GM06990 (cell line): ENCODE results near the gene RANBP17.

Experiments used
- DNase-seq: peaks from one replicate; pipeline ENCODE4 v3.0.0-alpha.2; 2011; ENCODE audit not compliant: insufficient read length; ENCODE audit errors: extremely low read depth
- H3K27me3 ChIP-seq: replicated peaks from 2 replicates; pipeline ENCODE4 v1.6.0; 2011; ENCODE audit warnings: low read length; ENCODE audit not compliant: control insufficient read depth, insufficient read depth
- H3K36me3 ChIP-seq: 2 replicates; pipeline ENCODE4 v1.5.1; 2011; ENCODE audit warnings: low read length; ENCODE audit not compliant: control insufficient read depth, insufficient read depth
- H3K4me3 ChIP-seq: replicated peaks from 2 replicates; pipeline ENCODE4 v1.5.1; 2011; ENCODE audit warnings: low read depth, mild to moderate bottlenecking, control low read depth, low read length
- TF ChIP-seq, protein P1 (sequence below): IDR thresholded peaks from 2 replicates; pipeline ENCODE4 v1.5.1; 2011; ENCODE audit warnings: low read length, control low read depth, mild to moderate bottlenecking, inconsistent platforms; ENCODE audit not compliant: insufficient read depth, poor library complexity, severe bottlenecking

Gene RANBP17

DNA sequence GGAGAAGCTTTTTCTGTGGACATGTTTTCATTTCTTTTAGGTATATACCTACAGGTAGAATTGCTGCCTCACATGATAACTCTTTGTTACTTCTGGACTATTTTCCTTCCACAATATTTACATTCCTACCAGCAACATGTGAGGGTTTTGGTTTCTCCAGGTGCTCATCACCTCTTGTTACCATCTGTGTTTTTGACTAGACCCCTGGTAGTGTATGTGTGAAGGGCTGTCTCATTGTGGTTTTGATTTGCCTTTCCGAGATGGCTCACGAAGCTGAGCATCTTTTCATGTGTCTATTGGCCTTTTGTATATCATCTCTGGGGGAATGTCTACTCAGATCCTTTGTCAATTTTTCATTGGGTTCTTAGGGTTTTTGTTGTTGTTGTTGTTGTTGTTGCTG lies 17.2 kb upstream of the RANBP17 start:
- Histone ChIP-seq H3K4me3 (no peak overlapping the region), H3K27me3 (no peaks in the 10 kb centered on the region), H3K36me3 (no peaks in the 10 kb centered on the region)
- DNase-seq: no peak
- TF ChIP-seq, protein P1, sequence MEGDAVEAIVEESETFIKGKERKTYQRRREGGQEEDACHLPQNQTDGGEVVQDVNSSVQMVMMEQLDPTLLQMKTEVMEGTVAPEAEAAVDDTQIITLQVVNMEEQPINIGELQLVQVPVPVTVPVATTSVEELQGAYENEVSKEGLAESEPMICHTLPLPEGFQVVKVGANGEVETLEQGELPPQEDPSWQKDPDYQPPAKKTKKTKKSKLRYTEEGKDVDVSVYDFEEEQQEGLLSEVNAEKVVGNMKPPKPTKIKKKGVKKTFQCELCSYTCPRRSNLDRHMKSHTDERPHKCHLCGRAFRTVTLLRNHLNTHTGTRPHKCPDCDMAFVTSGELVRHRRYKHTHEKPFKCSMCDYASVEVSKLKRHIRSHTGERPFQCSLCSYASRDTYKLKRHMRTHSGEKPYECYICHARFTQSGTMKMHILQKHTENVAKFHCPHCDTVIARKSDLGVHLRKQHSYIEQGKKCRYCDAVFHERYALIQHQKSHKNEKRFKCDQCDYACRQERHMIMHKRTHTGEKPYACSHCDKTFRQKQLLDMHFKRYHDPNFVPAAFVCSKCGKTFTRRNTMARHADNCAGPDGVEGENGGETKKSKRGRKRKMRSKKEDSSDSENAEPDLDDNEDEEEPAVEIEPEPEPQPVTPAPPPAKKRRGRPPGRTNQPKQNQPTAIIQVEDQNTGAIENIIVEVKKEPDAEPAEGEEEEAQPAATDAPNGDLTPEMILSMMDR: no peak

DNA sequence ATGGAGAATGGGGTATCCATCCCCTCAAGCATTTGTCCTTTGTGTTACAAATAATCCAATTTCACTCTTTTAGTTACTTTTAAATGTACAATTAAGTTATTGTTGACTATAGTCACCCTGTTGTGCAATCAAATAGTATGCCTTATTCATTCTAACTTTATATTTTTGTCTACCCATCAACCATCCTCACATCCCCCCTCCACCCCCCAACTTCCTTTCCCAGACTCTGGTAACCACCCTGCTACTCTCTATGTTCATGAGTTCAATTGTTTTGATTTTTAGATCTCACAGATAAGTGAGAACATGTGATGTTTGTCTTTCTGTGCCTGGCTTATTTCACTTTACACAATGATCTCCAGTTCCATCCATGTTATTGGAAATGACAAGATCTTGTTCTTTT lies 15.4 kb upstream of the RANBP17 start:
- Histone ChIP-seq H3K36me3 (no peaks in the 10 kb centered on the region), H3K27me3 (no peaks in the 10 kb centered on the region), H3K4me3 (no peak overlapping the region)
- DNase-seq: no peak
- TF ChIP-seq, protein P1: no peak

DNA sequence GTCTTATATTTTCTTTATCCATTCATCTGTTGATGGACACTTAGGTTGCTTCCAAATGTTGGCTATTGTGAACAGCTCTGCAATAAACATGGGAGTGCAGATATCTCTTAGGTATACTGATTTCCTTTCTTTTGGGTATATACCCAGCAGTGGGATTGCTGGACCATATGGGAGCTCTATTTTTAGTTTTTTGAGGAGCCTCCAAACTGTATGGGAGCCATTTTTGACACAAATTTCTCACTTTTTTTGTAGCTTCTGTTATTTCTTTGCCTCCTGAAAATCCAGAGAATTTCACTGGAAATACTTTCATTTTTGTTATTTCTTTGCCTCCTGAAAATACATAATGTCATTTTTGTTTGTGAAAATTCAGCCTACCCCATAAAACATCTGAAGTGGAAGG lies 15.0 kb upstream of the RANBP17 start:
- Histone ChIP-seq H3K4me3 (no peak overlapping the region), H3K27me3 (no peaks in the 10 kb centered on the region), H3K36me3 (no peaks in the 10 kb centered on the region)
- TF ChIP-seq, protein P1: no peak
- DNase-seq: no peak

DNA sequence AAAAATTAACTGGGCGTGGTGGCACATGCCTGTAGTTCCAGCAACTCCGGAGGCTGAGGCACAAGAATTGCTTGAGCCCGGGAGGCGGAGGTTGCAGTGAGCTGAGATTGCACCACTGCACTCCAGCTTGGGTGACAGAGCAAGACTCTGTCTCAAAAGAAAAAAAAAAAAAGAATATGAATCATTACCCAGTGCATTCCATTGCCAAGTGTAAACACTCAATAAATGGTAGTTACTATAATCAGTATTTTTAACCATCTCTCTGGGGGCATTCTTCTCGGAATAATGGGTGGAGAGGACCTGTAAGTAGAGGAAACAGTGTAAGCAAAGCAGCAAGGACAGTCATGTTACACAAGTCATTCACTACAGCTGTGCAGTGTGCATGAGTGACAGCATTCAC lies 13.8 kb upstream of the RANBP17 start:
- H3K4me3 ChIP-seq: no peak overlapping the region
- H3K36me3 ChIP-seq: no peaks in the 10 kb centered on the region
- no peaks in the 10 kb centered on the region for H3K27me3 ChIP-seq
- TF ChIP-seq, protein P1: no peak
- DNase-seq: no peak

DNA sequence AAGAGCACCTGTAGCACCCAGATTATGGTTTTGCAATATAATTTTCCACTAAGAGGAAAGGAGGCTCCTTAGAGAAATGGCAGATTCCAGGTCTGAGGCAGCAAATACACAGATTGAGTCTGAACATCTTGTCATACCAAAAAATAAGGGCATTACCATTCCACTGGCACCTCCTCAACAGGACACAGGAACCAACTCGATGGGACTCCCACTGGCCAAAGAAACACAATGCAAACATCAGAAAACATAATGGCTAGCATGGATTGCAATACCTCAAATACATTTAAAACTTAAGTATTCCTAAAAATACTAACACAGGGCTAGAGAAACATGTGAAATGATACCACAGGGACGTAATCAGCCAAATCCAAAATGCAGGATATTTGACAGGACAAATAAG lies 12.4 kb upstream of the RANBP17 start:
- TF ChIP-seq, protein P1: no peak
- H3K4me3 ChIP-seq: no peak overlapping the region
- no peak for DNase-seq

DNA sequence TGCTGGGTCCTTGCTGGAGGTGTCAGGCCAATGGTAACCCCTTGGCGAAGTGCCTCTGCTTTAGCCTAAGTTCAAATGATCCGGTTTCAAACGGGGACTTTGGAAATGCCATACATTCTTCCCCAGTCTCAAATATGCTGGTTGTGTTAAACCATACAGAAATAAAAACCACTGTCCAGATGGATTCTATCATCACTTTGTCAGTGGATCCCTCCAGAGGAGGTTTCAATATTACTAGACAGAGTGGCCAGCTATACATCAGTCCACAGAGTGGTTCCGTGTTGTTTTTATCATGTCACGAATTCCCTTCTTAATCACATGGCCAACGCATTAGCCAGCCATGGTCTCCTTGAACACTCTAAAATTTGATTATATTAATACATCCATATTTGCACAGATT lies 7.3 kb upstream of the RANBP17 start:
- TF ChIP-seq, protein P1: no peak
- Histone ChIP-seq H3K36me3 (no peaks in the 10 kb centered on the region), H3K4me3 (no peak overlapping the region), H3K27me3 (no peaks in the 10 kb centered on the region)
- DNase-seq: no peak

More for the DNA sequence above, 12.4 kb upstream of the RANBP17 start:
- no peaks in the 10 kb centered on the region for H3K36me3 ChIP-seq
- H3K27me3 ChIP-seq: no peaks in the 10 kb centered on the region
